Measurements from ENCODE around the gene CCDC43.

The CCDC43 gene

GRCh38 chr17:44627513-44628242, 61.9 kb downstream of the CCDC43 start:
- DNase-seq (ENCODE audit: low read depth in 2 of 3, low spot score in 2 of 3) = no peak

All from activated CD8-positive, alpha-beta memory T cell treated with anti-CD3 and anti-CD28 coated beads for 48 hours (primary cell).